DOHH2 (cell line): Measurements from ENCODE around the gene TULP3.

Experiments
- EZH2phosphoT487 ChIP-seq: fragments of 200-600 bp; sonication (generic); IDR thresholded peaks from 2 replicates; pipeline ENCODE4 v1.6.1; 2017; ENCODE audit warnings: borderline replicate concordance, mild to moderate bottlenecking, antibody characterized with exemption, low read length, moderate library complexity, mixed read lengths
- TF ChIP-seq, protein P1 (sequence below): fragments of 200-600 bp; sonication (generic); IDR thresholded peaks from one replicate; pipeline ENCODE4 v1.5.1; 2014; ENCODE audit warnings: antibody characterized with exemption, mild to moderate bottlenecking, low read depth, low read length; ENCODE audit not compliant: poor library complexity, severe bottlenecking

DNA sequence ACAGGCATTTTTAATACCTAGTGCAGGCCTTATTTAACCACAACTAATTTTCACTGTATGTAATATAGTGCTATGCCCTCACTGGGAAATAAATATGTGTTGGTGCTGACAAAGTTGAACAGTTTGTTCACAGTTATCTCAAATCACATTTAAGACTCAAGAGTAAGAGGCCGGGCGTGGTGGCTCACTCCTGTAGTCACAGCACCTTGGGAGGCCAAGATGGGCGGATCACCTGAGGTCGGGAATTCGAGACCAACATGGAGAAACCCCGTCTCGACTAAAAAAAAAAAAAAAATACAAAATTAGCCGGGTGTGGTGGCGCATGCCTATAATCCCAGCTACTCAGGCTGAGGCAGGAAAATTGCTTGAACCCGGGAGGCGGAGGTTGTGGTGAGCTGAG is 45.6 kb downstream of the TULP3 start:
- TF ChIP-seq, protein P1, sequence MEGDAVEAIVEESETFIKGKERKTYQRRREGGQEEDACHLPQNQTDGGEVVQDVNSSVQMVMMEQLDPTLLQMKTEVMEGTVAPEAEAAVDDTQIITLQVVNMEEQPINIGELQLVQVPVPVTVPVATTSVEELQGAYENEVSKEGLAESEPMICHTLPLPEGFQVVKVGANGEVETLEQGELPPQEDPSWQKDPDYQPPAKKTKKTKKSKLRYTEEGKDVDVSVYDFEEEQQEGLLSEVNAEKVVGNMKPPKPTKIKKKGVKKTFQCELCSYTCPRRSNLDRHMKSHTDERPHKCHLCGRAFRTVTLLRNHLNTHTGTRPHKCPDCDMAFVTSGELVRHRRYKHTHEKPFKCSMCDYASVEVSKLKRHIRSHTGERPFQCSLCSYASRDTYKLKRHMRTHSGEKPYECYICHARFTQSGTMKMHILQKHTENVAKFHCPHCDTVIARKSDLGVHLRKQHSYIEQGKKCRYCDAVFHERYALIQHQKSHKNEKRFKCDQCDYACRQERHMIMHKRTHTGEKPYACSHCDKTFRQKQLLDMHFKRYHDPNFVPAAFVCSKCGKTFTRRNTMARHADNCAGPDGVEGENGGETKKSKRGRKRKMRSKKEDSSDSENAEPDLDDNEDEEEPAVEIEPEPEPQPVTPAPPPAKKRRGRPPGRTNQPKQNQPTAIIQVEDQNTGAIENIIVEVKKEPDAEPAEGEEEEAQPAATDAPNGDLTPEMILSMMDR: no peak
- no peak for TF ChIP-seq EZH2phosphoT487
